BLaER1 treated with 17β-estradiol and CSF1 and Interleukin-3, amounts not matched to agents 10 nM and 100 nM (cell line): Measurements from ENCODE around the gene C1QC.
A peak's percentile ranks its signal among the peaks of the same experiment; 100 is the strongest.
"Not testable (repeated sequence)": the region's sequence is repeated elsewhere in the genome, so short reads cannot be mapped to it uniquely, and the experiment has no call there.

Experiments
- H3K27ac ChIP-seq, 11 experiments: shearing (Covaris generic); formaldehyde crosslinking; 2 replicates each; pipeline ENCODE4 v1.8.1; 2022
- H3K27me3 ChIP-seq, 11 experiments: shearing (Covaris generic); formaldehyde crosslinking; 2 replicates each; pipeline ENCODE4 v1.8.1; 2022
- H3K36me3 ChIP-seq, 11 experiments: shearing (Covaris generic); formaldehyde crosslinking; 2 replicates each; pipeline ENCODE4 v1.8.1; 2022
- H3K4me1 ChIP-seq, 10 experiments: shearing (Covaris generic); formaldehyde crosslinking; 2 replicates each; pipeline ENCODE4 v1.8.1; 2022
- H3K4me2 ChIP-seq, 11 experiments: shearing (Covaris generic); formaldehyde crosslinking; 2 replicates each; pipeline ENCODE4 v1.8.1; 2022
- H3K4me3 ChIP-seq, 10 experiments: shearing (Covaris generic); formaldehyde crosslinking; 2 replicates each; pipeline ENCODE4 v1.8.1; 2022
- H3K9ac ChIP-seq, 11 experiments: shearing (Covaris generic); formaldehyde crosslinking; 2 replicates each; pipeline ENCODE4 v1.8.1; 2022
- H3K9me3 ChIP-seq, 11 experiments: shearing (Covaris generic); formaldehyde crosslinking; replicated peaks in 1 of 11; 2 replicates each; pipeline ENCODE4 v1.8.1; 2022
- H4K20me1 ChIP-seq, 11 experiments: shearing (Covaris generic); formaldehyde crosslinking; 2 replicates each; pipeline ENCODE4 v1.8.1; 2022
- Cebpa-rat ChIP-seq, 11 experiments: shearing (Covaris generic); IDR thresholded peaks; 2 replicates each; pipeline ENCODE4 v1.8.1; 2022

C1QC gene

DNA sequence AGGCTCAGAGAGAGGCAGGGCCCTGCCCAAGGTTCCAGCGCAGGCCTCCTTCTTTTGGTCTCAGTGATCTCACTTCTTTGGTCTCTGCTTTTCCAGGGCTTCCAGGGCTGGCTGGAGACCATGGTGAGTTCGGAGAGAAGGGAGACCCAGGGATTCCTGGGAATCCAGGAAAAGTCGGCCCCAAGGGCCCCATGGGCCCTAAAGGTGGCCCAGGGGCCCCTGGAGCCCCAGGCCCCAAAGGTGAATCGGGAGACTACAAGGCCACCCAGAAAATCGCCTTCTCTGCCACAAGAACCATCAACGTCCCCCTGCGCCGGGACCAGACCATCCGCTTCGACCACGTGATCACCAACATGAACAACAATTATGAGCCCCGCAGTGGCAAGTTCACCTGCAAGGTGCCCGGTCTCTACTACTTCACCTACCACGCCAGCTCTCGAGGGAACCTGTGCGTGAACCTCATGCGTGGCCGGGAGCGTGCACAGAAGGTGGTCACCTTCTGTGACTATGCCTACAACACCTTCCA lies 17.3 kb downstream of the C1QC start:
- Histone ChIP-seq H4K20me1 (peaks cover 0 to 81% (median 0%) of the 10 kb centered on the region in 11 experiments; a peak in 7 of 22 replicates), H3K36me3 (peaks cover 0 to 68% (median 0%) of the 10 kb centered on the region in 11 experiments; a peak in 6 of 22 replicates), H3K4me1 (peaks cover 0 to 52% (median 0%) of the 10 kb centered on the region in 10 experiments; a peak in 5 of 20 replicates), H3K27me3 (no peaks in the 10 kb centered on the region), H3K9me3 (no peaks in the 10 kb centered on the region), H3K4me2 (no peak overlapping the region; a peak in 1 of 22 replicates), H3K27ac (no peak overlapping the region), H3K9ac (peak overlapping the region in 1 of 11 experiments; percentile 53; a peak in 1 of 22 replicates), H3K4me3 (no peak overlapping the region)
- TF ChIP-seq Cebpa-rat (IDR thresholded peaks at IDR 0.05) = no peak

DNA sequence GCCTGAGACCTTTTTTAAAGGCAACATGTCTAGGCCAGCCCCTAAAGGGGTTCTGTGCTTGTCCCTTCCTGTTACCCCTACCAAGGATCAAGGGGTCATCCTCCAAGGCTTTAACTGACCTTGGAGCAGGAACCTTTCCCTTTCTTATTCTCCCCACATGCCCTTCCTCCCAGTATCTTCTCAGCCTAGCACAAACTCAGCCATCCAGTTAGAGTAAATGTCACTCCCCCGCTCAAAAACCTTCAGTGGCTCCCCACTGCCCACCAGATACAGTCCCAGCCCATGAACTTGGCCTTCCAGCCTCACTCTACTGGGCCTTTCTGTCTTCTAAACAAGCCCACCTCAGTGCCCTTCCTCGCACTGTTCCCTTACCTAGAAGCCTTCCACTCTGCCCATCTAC lies 18.4 kb downstream of the C1QC start:
- H3K4me1 ChIP-seq = peaks cover 0 to 41% (median 0%) of the 10 kb centered on the region in 10 experiments; a peak in 4 of 20 replicates
- no peak overlapping the region for H3K9ac ChIP-seq
- peaks cover 0 to 57% (median 0%) of the 10 kb centered on the region in 11 experiments; a peak in 6 of 22 replicates for H3K36me3 ChIP-seq
- H3K9me3 ChIP-seq = no peaks in the 10 kb centered on the region
- no peak overlapping the region for H3K27ac ChIP-seq
- no peaks in the 10 kb centered on the region for H3K27me3 ChIP-seq
- H4K20me1 ChIP-seq = peaks cover 0 to 70% (median 0%) of the 10 kb centered on the region in 11 experiments; a peak in 7 of 22 replicates
- no peak for TF ChIP-seq Cebpa-rat (IDR thresholded peaks at IDR 0.05)
- no peak overlapping the region for H3K4me2 ChIP-seq
- H3K4me3 ChIP-seq = no peak overlapping the region

DNA sequence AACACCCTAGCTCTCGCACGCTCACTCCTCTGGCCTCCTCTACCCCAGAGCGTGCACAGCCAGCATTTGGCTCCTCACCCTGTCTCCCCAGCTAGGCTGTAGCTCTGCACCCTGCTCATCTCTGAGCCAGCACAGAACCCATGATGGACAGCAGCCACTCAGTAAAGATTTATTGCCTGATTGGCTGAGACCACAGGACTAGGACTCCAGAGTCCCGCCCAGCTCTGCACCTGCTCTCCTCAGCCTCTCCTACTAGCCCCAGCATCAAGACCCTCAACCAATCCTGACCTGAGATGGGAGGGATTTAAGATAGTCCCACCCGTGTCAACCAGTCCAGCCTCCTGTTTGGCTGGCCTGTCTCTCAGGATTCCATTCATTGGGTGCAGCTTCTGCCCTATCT lies 18.9 kb downstream of the C1QC start:
- Histone ChIP-seq H4K20me1 (peaks cover 0 to 65% (median 0%) of the 10 kb centered on the region in 11 experiments; a peak in 7 of 22 replicates), H3K4me3 (no peak overlapping the region), H3K27me3 (no peaks in the 10 kb centered on the region), H3K4me2 (no peak overlapping the region), H3K36me3 (peaks cover 0 to 52% (median 0%) of the 10 kb centered on the region in 11 experiments; a peak in 6 of 22 replicates), H3K9me3 (no peaks in the 10 kb centered on the region), H3K4me1 (peaks cover 0 to 37% (median 0%) of the 10 kb centered on the region in 10 experiments; a peak in 4 of 20 replicates), H3K27ac (no peak overlapping the region), H3K9ac (no peak overlapping the region)
- TF ChIP-seq Cebpa-rat (IDR thresholded peaks at IDR 0.05) = no peak

DNA sequence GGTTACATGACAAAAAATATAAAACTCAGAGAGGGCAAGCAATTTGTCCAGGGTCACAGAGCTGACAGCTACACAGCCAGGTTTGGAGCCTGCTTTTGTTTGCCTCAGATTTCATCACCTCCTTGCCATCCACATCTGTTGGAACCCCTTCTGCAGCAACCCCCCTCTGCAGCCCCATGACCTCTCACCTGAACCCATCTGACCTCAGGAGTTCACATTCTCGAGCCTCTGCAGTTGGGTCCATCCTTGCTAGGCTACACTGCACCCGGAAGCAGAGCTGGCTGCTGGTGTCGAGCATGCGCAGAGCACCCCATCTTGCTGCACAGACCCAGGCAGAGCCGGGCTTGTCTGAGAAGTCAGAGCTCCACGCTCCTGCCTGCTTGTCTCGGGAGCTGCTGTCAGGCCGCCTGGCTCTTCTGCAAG lies 19.6 kb downstream of the C1QC start:
- Histone ChIP-seq H3K9me3 (no peaks in the 10 kb centered on the region), H3K36me3 (peaks cover 0 to 46% (median 0%) of the 10 kb centered on the region in 11 experiments; a peak in 6 of 22 replicates), H3K9ac (no peak overlapping the region), H3K4me1 (peaks cover 0 to 30% (median 0%) of the 10 kb centered on the region in 10 experiments; a peak in 4 of 20 replicates), H4K20me1 (peaks cover 0 to 58% (median 0%) of the 10 kb centered on the region in 11 experiments; a peak in 8 of 22 replicates), H3K4me3 (no peak overlapping the region), H3K4me2 (no peak overlapping the region), H3K27me3 (no peaks in the 10 kb centered on the region), H3K27ac (no peak overlapping the region)
- no peak for TF ChIP-seq Cebpa-rat (IDR thresholded peaks at IDR 0.05)

DNA sequence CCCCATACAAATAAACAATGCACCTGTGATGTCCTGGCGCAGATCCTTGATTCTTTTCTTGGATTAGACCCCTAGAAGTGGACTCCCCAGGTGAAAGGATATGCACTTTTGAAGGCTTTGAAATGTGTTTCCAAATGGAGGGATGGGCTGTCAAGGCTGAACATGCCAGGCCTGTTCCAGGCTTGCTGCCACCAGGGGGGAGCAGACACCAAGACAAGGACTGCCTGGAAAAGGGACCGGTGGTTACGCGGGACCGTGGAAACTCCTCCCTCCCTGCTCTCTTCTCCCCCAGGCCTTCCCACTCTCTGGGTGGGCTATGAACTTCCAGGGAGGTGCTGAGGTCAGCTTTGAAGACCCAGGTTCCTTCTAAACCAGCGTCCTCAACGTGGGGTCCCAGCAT lies 22.3 kb downstream of the C1QC start:
- TF ChIP-seq Cebpa-rat (IDR thresholded peaks at IDR 0.05) = no peak
- no peak overlapping the region for H3K4me2 ChIP-seq

DNA sequence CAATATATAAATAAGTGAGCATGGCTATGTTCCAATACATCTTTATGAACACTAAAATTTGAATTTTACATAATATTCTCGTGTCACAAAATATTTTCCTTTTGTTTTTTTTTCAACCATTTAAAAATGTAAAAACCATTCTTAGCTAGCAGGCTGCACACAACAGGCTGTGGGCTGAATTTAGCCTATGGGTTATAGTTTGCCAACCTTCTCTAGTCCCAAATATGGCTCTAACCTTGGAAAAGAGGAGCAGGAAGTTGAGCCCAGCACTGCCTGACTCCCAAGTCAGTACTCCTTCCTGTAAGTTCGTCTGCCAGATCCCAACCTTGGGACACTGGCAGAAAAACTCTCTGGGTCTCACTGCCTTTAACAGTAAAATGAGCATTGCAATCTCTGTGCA lies 23.0 kb downstream of the C1QC start:
- Histone ChIP-seq H3K4me1 (peaks cover 0 to 8% (median 0%) of the 10 kb centered on the region in 10 experiments; a peak in 4 of 20 replicates), H3K4me3 (no peak overlapping the region), H3K9me3 (no peaks in the 10 kb centered on the region), H3K36me3 (peaks cover 0 to 12% (median 0%) of the 10 kb centered on the region in 11 experiments; a peak in 5 of 22 replicates), H3K4me2 (no peak overlapping the region), H3K9ac (no peak overlapping the region), H4K20me1 (peaks cover 0 to 24% (median 0%) of the 10 kb centered on the region in 11 experiments; a peak in 8 of 22 replicates), H3K27me3 (no peaks in the 10 kb centered on the region), H3K27ac (no peak overlapping the region)
- no peak for TF ChIP-seq Cebpa-rat (IDR thresholded peaks at IDR 0.05)

More for the DNA sequence above, 22.3 kb downstream of the C1QC start:
- no peak overlapping the region for H3K4me3 ChIP-seq
- no peaks in the 10 kb centered on the region for H3K9me3 ChIP-seq
- H3K27ac ChIP-seq = no peak overlapping the region
- peaks cover 0 to 18% (median 0%) of the 10 kb centered on the region in 11 experiments; a peak in 6 of 22 replicates for H3K36me3 ChIP-seq
- H4K20me1 ChIP-seq = peaks cover 0 to 31% (median 0%) of the 10 kb centered on the region in 11 experiments; a peak in 8 of 22 replicates
- H3K27me3 ChIP-seq = no peaks in the 10 kb centered on the region
- H3K4me1 ChIP-seq = peaks cover 0 to 8% (median 0%) of the 10 kb centered on the region in 10 experiments; a peak in 5 of 20 replicates
- no peak overlapping the region for H3K9ac ChIP-seq

DNA sequence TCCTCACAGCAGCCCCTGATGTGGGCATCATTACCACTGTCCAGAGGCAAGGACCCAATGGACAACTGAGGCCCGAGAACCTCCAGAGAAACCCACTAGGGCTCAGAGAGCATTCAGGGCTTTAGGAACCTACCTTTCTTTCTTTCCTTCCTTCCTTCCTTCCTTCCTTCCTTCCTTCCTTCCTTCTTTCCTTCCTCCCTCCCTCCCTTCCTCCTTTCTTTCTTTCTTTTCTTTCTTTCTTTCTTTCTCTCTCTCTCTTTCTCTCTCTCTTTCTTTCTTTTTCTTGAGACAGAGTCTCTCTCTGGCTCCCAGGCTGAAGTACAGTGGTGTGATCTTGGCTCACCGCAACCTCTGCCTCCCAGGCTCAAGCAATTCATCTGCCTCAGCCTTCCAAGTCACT lies 25.4 kb downstream of the C1QC start:
- peak overlapping the region in 1 of 11 experiments; percentile 25; a peak in 1 of 22 replicates for H3K4me2 ChIP-seq
- H3K27me3 ChIP-seq = not testable (repeated sequence)

DNA sequence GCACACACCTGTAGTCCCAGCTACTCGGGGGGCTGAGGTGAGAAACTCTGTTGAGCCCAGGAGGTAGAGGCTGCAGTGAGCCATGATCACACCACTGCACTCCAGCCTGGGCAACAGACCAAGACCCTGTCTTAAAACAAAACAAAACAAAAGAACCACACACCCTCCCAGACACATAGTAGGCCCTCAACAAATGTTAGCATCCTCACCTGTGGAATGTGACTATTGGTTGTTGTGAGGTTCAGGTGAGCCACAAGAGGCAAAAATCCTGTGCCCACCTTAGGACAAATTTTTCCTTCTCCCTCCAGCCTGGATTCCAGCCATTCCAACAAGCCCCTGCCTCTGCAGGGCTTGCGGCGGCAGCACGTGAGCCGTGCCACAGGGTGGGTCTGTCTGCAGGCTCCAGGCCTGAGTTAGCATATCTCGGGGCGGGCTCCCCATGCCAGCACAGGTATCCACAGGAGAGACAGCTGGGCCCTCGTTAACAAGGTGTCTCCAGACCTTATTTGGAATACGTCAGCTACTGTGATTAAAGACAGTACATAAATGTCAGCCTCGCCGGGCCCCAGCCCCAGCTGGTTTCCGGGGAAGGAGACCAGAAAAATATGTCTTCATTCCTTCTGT lies 27.0 kb downstream of the C1QC start:
- peaks cover 0 to 9% (median 0%) of the 10 kb centered on the region in 11 experiments; a peak in 3 of 22 replicates for H4K20me1 ChIP-seq
- no peak overlapping the region for H3K9ac ChIP-seq
- H3K27me3 ChIP-seq = no peaks in the 10 kb centered on the region
- H3K4me3 ChIP-seq = no peak overlapping the region
- TF ChIP-seq Cebpa-rat (IDR thresholded peaks at IDR 0.05) = no peak
- H3K36me3 ChIP-seq = no peaks in the 10 kb centered on the region
- H3K4me1 ChIP-seq = peaks cover 0 to 8% (median 0%) of the 10 kb centered on the region in 10 experiments; a peak in 4 of 20 replicates
- no peak overlapping the region for H3K4me2 ChIP-seq
- H3K9me3 ChIP-seq = no peaks in the 10 kb centered on the region
- H3K27ac ChIP-seq = no peak overlapping the region

More for the DNA sequence above, 25.4 kb downstream of the C1QC start:
- not testable (repeated sequence) for H3K4me1 ChIP-seq, H3K36me3 ChIP-seq, H3K27ac ChIP-seq, H3K4me3 ChIP-seq, H4K20me1 ChIP-seq, H3K9me3 ChIP-seq, H3K9ac ChIP-seq

DNA sequence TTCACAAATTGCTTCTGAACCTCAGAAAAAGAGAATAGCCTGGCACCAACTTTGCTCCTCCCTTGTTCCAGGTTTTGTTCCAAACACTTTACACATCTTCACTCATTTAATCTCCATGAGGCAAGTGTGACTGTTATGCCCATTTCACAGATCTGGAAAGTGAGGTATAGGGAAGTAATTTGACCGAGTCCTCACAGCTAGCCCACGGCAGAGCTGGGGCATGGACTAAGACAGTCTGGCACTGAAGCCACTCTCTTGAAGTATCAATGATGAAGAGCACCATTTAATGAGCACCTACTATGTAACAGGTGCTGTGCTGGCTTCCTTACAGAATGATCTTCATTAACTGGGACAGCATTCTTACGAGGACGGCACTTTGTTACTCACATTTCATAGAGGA lies 28.6 kb downstream of the C1QC start:
- Histone ChIP-seq H3K4me3 (no peak overlapping the region), H3K4me1 (peaks cover 0 to 8% (median 0%) of the 10 kb centered on the region in 10 experiments; a peak in 4 of 20 replicates), H3K27me3 (no peaks in the 10 kb centered on the region), H3K9me3 (no peaks in the 10 kb centered on the region), H3K4me2 (no peak overlapping the region), H3K9ac (no peak overlapping the region), H3K36me3 (no peaks in the 10 kb centered on the region), H3K27ac (no peak overlapping the region), H4K20me1 (peaks cover 0 to 10% (median 0%) of the 10 kb centered on the region in 11 experiments; a peak in 3 of 22 replicates)
- no peak for TF ChIP-seq Cebpa-rat (IDR thresholded peaks at IDR 0.05)
